NAMALWA (cell line): Measurements from ENCODE around the gene PLCB4.

ENCODE experiments used
- DNase-seq: peaks from one replicate; pipeline ENCODE4 v3.0.0-alpha.2; 2015; ENCODE audit warnings: low spot score

Gene PLCB4

DNA sequence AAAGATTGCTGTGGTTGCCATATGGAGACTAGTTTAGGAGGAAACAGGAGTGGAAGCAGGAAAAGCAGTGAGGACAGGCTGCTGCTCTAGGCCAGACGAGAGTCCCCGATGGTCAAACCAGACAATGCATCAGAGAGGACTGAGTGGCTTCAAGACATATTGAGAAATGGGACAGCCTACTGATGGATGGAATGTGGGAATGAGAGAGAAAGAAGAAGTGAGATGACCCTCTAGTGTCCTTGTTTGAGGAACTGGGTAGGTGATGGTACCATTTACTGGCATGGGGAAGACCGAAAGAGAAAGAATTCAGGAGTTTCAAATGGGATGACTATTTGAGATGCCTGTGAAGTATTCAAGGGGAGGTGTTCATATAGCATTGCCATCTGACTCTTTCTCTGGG, 333.7 kb downstream of the PLCB4 start:
- no peak for DNase-seq

DNA sequence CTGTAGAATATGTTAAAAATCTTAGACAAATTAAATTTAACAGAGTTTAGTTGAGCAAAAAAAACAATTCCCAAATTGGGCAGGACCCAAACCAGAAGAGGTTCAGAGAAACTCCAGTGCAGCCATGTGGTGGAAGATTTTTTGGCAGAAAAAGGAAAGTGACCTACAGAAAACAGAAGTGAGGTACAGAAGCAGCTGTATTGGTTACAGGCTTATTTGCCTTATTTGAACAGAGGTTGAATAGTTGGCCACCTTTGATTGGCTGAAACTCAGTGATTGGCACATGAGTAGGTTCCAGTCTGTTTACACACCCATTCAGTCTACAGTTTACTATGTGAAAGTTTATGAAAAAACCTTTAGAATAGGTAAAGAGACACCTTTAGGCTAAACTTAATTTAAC, 334.6 kb downstream of the PLCB4 start:
- no peak for DNase-seq

DNA sequence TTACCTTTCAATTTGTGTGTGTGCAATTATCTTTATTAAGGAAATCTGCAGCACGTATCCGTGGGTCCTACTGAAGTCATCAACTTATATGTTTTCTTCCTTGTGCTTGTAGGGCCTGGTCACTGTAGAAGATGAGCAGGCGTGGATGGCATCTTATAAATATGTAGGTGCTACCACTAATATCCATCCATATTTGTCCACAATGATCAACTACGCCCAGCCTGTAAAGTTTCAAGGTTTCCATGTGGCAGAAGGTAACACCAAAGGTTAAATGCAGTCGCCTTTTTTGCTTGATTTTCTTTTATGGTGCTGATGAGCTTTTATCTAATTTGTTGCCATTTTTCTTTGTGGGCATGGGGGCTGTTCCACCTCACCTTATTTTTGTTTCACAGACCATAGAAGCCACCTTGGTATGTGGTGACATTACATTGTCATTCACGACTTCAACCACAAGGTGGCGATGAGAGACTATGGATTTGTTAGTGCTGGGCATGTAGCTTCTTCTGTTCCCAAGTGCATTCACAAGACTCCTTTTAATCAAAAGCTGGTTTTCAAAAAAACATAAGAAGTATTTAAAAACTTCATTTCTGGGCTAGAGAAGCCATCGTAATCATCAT, 339.0 kb downstream of the PLCB4 start:
- DNase-seq, result peak; percentile 80

DNA sequence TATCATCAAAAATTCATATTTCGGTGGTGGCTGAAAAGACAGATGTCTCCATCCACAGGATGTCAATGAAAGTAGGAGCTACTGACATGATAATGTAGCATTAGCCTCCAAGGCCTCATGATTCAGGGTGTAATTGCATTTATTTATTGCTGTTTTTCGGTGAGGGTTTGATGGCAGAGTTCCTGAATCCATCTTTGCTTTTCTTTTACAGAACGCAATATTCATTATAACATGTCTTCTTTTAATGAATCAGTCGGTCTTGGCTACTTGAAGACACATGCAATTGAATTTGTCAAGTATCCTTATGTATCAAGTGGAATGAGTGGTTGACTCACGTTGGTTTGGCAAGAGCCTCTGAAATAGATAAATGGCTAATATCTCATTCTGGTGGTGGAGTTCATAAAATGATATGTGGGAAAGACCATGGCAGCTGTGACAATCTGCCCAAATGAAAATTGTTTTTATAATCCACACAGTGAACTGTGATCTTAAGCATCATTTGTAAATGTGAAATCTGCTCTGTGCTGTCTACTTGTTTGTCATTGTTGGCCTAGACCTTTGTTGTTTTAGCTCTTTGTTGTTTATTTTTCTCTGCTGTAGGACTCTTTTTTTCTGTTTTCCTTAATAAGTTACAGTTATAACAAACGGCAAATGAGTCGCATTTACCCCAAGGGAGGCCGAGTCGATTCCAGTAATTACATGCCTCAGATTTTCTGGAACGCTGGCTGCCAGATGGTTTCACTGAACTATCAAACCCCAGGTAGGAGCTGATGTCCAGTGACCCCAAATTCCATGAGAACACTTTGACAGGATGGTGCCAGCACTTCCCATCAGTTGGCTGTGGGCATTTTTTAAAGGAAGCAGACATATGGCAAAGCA, 339.8 kb downstream of the PLCB4 start:
- no peak for DNase-seq

DNA sequence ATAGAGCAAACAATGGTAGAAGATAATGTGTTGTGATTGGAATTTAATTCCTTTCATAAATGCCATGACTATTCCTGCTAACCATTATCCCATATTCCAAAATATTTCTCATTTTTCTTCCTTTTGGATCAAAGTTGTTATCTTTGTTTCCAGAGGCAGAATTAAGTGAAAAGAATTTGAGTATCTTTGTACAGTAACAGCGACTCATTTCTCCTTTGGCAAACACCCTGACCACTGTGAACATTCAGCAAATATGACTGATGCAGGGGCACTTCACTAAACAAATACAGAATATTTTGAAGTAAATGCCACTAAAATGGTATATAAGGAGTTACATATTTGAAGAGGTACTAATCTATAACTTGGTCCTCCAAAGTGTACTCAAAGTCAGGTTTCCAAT, 340.5 kb downstream of the PLCB4 start:
- no peak for DNase-seq

DNA sequence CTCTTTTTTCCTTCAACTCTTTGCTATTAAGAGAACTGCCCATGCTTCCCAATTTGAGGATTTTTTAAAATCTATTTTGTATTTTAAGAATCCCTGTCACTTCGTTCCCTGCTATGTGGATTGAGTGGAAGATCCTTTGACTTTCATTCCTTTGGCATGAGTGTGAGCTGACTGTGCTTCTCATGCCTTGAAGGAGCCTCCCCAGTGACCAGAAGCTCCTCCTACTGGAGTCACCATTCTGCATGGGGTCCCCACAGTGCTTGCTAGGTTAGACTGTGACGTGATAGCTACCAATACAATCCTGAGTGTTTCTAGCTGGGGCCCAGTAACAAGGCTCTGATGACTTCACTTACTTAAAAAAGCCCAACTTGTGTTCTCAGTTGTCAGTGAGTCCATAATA, 341.1 kb downstream of the PLCB4 start:
- DNase-seq, result no peak

DNA sequence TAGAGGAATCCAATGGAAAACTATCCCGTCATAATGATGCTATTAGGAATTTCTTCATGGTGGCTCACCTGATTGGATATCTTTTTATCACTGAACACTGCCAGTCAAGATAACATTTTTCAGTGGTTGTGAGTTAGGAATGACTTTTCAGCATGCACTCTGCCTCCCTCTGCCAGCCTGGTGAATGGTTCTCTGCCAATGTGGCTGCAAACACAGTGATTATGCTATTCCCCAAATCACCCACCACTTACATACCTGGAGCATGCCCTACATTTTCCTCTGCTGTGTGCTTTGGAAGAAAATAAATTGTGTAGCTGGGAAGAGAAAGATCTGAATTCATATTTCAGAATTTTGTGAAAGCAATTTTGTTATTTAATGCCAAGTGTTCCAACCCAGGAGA, 342.9 kb downstream of the PLCB4 start:
- no peak for DNase-seq

DNA sequence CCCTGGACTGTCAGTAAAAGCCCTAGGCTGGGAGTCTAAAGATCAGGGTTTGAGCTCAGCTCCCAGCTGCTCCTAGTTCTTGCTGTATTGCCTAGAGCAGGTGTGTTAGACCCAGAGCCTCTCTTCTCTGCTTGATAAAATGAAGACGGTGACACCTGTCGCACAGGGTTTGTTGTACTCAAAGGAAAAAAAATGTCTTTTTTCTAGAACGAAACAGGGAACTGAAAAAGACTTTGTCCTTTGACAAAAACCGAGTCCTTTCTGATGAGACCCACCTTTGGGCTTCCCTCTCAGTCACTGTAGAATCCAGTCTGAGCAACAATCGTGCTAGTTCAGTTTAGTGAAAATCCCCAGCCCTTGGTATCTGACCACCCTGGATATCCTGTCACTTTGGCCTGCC, 343.4 kb downstream of the PLCB4 start:
- peak; percentile 4 for DNase-seq

DNA sequence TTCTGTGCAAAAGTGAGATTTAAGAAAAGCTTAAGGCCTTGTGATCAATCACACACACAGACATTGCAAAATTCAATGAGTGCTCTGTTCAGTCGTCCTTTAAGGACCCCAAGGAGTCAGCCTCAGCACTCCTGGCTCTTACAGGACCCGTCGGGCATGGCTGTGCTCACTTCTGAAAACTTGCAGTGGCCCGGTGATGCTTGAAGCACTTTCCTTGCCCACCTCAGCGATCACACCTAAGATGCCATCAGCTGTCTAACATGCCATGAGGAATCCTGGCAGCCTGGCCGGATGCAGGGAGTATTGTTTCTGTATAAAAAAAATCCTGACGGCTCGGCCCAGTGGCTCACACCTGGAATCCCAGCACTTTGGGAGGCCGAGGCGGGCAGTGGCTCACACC, 344.1 kb downstream of the PLCB4 start:
- no peak for DNase-seq

DNA sequence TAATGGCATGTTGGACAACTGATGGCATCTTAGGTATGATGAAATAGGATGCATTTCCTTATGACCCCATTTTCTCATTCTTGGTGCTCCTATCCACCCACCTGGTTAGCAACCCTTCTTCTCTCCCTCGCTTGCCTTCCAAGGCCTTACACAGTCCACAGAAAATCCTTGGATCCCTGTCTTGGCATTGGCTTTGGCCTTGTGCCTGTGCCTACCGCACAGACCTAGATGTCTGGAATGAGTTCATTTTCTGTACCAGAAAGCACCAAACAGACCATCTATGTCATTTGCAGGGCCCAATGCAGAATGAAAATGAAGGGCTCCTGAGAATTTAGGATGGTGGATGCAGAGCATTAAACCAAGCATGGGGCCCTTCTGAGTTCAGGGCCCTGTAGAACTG, 346.5 kb downstream of the PLCB4 start:
- no peak for DNase-seq

DNA sequence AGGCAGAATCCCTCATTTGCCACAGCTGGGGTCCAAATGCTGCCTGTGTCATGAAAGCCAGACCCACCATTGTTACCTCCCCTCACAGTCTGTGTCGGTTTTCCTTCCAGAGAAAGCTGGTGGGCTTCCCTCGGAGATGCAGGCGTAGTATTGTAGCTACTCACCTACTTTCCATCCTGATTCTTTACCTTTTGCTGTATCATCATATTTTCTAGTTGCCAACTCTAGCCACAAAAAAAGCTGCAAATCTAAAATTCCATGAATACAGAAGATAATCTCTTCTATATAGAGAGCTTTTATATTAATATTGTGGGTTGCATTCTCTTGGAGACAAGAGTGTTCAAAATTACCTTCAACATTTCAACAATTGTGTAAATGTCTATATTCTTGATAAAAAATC, 347.5 kb downstream of the PLCB4 start:
- DNase-seq, result no peak

DNA sequence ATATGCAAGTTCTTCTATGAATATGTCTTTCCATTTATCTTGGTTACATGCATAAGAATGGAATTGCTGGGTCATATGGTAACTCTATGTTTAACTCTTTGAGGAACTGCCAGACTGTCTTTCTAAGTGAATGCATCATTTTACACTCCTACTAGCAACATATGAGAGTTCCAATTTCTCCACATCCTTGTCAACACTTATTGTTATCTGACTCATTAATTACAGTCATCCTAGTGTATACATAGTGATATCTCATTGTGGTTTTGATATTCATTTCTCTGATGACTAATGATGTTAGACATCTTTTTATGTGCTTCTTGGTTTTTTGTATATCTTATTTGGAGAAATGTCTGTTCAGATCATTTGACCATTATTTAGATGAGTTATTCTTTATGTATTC, 348.8 kb downstream of the PLCB4 start:
- DNase-seq, result no peak

DNA sequence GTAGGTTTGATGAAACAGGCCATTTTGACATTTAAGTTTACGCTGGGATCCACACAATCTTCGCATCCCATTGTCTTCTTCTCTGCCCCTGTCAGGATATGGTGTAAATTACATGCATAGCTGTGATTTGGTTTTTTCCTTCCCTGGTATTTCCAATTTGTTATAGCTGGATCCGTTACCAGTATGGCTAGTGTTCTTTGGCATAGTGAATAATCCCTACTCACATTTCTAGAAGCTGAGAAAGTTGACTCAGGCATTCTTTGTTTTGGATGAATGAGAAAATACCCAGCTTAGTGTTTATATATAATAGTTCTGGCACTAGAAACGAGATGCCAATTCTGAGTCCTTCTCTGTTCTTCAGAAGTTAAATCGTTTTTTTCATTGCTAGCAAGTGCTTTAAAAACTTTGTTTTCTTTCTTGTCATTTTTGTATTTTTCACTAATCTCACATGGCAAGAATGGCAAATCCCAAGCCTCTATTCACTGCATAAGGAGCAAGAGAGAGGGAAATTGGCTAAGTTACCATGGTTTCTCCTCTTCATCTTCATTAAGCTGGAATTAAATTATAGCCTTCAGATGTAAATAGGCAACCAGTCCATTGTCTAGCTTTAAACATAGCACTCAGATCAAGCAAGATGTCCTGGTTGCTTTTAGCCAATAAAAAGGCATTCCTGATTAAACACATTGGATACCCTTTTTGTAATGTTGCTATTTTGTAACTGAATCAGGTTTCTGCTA, 353.6 kb downstream of the PLCB4 start:
- DNase-seq, result no peak

DNA sequence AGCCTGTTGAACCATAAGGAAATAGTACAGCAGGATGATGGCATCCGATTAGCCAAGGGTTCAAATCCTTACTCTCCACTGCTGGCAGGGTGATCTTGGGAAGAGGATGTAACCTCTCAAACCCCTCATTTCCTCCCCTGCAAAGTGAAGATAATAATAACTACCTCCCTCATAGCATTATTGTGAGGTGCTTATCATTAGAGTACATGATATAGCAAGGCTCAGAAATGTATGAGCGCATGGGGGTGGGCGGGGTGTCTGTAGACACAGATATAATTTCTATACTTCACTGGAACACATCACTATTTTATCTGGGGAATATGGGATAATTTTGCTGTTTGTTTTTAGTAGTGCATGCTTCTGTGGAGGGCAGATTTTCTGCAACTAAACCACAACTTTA, 355.7 kb downstream of the PLCB4 start:
- no peak for DNase-seq

DNA sequence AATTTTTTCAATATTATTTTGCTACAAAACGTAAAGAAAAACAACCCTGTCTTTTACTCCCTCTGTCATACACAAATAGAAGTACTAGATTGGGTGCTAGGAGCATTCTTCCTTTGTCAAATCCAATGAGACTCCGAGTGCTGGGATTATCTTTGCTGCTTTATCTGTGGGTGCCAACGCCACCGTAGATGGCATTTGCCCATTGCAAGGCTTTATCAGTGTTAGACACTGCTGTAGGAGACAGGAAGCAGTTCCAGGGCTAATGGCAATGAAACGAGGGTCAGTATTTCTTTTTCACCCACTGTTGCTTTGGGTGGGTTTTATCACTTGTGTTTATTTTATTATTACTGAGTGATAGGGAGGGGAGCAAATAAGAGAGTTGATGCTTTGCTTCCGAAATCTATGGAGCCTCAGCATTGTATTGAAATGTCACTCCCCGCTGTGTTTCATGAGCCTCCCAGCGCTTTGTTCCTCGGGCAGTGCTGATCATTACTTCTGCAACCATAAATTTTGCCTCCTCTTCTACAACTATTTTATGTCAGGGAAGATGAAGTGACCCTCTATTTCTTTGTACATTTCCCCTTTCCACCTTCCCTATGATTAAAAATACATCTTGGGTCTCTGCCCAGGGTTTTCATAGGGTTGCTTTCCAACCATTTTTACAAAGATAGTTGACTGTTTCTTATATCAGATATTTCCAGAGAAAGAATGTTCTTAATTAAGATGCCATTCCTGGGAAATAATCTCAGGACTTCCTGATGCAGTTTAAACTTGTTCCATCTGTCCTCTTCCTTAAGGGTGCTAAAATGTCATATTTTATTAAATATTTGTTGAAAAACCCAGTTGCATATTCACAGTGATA, 358.8 kb downstream of the PLCB4 start:
- no peak for DNase-seq

DNA sequence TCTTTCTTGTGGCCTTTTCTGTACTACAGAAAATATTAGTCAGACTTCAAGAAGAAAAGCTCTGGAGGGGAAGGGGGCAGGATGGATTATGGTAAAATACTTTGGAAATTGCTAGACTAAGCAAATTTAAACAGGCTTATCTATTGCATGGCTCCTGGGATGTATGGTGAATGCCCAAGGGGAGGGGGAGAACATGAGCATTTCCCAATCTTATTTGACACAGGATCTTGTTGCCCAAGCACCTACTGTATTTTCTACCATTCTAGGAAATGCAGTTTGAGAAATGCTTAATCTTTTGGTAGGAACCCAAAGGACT, 359.4 kb downstream of the PLCB4 start:
- no peak for DNase-seq

DNA sequence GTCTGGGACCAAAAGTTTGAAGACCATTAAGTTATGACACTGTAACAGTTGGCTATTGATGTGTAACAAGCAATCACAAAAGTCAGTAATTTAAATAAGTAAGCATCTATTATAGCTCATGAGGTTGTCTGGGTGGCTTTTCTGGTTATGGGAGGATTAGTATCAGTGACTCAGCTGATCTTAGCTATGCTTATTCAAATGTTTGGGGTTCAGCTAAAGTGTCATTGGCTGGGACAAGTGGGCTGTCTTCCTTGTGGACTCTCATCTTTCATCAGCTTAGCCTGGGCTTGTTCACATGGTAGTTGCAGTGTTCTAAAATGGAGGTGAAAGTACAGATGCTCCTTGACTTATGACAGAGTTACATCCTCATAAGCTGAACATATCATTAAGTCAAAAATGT, 370.9 kb downstream of the PLCB4 start:
- DNase-seq, result no peak

DNA sequence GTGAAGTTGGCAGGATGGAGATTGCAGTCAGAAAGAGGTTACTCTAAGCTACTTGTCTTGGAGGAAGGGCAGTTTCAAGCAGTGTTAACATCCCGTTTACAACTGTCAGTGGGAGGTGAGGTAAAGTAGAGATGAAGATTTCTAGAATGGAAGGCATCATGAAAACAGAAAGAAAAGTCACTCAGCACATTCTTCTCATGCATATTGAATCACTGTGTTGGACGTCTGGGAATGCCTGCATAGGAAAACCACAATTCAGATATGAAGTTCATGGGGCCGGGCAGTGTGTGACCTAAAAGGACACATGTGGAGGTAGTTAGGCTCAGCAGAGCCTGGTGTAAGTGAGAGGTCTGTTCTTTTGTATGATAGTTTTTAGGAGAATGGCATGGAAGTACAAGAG, 372.0 kb downstream of the PLCB4 start:
- DNase-seq, result no peak

DNA sequence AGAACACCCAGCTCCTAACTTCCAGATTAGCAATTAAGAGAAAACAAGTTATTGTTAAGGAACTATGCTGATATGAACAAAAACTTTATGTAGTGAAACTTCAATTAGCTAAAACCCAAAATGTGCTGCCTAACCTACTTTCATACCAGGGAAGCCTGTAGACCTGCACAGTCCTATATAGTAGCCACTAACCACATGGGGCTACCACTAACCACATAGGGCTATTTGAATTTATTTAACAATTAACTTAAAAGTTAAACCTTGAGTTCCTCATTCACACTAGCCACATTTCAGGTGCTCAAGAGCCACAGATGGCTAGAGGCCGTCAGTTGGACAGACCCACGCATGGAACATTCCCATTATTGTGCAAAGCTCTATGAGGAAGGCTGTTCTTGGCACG, 373.1 kb downstream of the PLCB4 start:
- no peak for DNase-seq

DNA sequence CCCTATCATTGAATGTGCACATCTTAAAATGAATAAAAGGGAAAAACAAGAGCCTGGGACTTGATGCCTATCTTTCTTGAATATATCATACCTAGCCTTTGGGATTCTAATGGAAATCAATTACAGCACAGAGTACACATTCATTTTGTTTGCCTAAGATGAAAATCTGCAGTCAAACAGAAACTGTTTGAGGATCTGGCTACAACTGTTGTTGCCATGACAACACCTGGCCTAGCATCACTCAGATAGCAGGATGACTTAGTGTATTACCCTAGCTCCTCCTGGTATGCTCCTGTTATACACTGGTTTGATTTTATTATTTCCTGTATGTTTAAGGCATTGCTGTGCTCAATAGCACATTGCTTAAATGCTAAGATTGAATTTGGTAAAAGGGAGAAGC, 374.0 kb downstream of the PLCB4 start:
- peak; percentile 14 for DNase-seq

DNA sequence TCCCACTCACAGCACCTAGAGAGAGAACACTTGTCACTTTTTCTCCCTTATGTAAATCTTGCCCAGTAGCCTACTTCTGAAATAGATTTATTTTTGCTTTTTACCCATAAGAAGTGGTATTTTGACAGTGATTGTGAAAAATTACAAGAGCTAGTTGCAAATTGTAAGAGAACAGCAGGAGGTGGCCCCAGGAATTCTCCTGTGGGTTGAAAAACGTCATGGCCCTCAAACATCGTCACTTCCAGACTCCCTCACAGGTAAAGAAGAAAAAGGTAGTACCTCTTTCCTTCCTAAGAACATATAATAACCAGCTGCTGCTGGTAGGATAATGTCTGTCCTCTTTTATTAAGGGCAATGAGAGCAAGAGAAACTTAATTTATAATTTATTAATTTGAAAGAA, 376.0 kb downstream of the PLCB4 start:
- DNase-seq, result no peak

DNA sequence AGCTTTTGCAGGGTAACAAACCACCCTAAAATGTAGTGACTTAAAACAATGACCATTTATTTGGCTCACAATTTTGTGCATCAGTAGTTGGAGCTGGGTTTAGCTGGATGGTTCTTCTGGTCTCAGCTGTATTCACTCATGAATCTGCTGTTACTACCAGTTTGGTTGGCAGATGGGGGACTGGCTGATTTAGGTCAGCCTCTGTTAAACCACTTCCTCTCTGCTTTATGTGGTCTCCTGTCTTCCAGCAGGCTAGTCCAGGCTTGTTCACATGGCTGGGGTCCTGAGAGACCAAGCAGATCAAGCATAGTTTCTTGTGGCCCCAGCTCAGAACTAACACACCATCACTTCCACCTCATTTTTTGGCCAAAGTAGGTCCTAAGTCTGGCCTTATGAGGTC, 378.3 kb downstream of the PLCB4 start:
- no peak for DNase-seq
